Mesothelial cell of epicardium (in vitro differentiated cells): ENCODE measurements around the gene HPCAL1. TPM values are rescaled to one million over a fixed set of nuclear protein-coding genes. Genes with fewer than 3 reads are reported as not detected.

Experiments
- DNase-seq, 2 experiments: peaks; one replicate each; pipeline ENCODE4 v3.0.0; 2021; ENCODE audit warnings: low spot score in 2 of 2; ENCODE audit not compliant: unreplicated experiment in 2 of 2
- H3K27ac Mint-ChIP-seq: 2 replicates; pipeline ENCODE4 v1.8.0; 2021; ENCODE audit warnings: mixed read lengths
- H3K27me3 Mint-ChIP-seq: 2 replicates; pipeline ENCODE4 v1.8.0; 2021; ENCODE audit warnings: low read depth, mixed read lengths
- H3K36me3 Mint-ChIP-seq: 2 replicates; pipeline ENCODE4 v1.8.0; 2021; ENCODE audit warnings: mixed read lengths
- H3K4me1 Mint-ChIP-seq: 2 replicates; pipeline ENCODE4 v1.8.0; 2021; ENCODE audit warnings: mixed read lengths
- H3K4me3 Mint-ChIP-seq: 2 replicates; pipeline ENCODE4 v1.8.0; 2021; ENCODE audit warnings: mild to moderate bottlenecking, moderate library complexity, mixed read lengths
- H3K9me3 Mint-ChIP-seq: 2 replicates; pipeline ENCODE4 v1.8.0; 2021; ENCODE audit warnings: mixed read lengths
- total RNA-seq: library from RNA; stranded (reverse); gene quantifications from 3 replicates; pipeline ENCODE4 v1.2.1, GENCODE V29; 2021
- TF ChIP-seq, protein P1 (sequence below): fragments of 200-600 bp; sonication (generic); IDR thresholded peaks from one replicate; pipeline ENCODE4 v1.5.0; 2021; ENCODE audit warnings: antibody characterized with exemption; ENCODE audit not compliant: unreplicated experiment

HPCAL1 gene
- total RNA-seq, 1 donor from 2014 or later, result 17.5 TPM

DNA sequence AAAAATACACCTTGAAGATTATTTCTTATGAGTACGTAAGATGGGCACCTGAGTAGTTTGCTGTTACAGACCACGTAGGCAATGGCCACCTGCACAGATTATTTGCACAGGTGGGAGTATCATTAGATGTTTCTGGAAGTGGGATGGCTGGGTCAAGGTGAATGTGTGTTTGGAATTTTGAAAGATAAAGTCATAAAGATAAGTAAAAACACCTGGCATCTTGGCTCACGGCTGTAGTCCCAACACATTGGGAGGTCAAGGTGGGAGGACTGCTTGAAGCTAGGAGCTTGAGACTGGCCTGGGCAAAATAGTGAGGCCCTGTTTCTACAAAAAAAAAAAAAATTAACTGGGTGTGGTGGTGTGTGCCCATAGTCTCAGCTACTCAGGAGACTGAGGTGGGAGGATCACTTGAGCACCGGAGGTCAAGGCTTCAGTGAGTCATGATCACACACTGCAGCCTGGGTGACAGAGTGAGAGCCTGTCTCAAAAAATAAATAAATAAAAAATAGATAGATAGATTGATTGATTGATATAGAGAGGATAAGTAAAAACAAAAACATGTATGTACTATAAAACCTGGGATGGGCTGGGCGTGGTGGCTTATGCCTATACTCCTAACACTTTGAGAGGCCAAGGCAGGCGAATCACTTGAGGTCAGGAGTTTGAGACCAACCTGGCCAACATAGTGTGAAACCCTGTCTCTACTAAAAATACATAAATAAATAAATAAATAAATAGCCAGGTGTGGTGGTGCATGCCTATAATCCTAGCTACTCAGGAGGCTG lies 115.0 kb downstream of the HPCAL1 start:
- Mint-ChIP-seq H3K27me3 (no peaks in the 10 kb centered on the region), H3K4me3 (no peak overlapping the region), H3K4me1 (peaks cover 6% of the 10 kb centered on the region), H3K9me3 (no peaks in the 10 kb centered on the region), H3K36me3 (peaks cover 3% of the 10 kb centered on the region), H3K27ac (no peak overlapping the region)
- TF ChIP-seq, protein P1, sequence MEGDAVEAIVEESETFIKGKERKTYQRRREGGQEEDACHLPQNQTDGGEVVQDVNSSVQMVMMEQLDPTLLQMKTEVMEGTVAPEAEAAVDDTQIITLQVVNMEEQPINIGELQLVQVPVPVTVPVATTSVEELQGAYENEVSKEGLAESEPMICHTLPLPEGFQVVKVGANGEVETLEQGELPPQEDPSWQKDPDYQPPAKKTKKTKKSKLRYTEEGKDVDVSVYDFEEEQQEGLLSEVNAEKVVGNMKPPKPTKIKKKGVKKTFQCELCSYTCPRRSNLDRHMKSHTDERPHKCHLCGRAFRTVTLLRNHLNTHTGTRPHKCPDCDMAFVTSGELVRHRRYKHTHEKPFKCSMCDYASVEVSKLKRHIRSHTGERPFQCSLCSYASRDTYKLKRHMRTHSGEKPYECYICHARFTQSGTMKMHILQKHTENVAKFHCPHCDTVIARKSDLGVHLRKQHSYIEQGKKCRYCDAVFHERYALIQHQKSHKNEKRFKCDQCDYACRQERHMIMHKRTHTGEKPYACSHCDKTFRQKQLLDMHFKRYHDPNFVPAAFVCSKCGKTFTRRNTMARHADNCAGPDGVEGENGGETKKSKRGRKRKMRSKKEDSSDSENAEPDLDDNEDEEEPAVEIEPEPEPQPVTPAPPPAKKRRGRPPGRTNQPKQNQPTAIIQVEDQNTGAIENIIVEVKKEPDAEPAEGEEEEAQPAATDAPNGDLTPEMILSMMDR, result no peak
- no peak for DNase-seq

DNA sequence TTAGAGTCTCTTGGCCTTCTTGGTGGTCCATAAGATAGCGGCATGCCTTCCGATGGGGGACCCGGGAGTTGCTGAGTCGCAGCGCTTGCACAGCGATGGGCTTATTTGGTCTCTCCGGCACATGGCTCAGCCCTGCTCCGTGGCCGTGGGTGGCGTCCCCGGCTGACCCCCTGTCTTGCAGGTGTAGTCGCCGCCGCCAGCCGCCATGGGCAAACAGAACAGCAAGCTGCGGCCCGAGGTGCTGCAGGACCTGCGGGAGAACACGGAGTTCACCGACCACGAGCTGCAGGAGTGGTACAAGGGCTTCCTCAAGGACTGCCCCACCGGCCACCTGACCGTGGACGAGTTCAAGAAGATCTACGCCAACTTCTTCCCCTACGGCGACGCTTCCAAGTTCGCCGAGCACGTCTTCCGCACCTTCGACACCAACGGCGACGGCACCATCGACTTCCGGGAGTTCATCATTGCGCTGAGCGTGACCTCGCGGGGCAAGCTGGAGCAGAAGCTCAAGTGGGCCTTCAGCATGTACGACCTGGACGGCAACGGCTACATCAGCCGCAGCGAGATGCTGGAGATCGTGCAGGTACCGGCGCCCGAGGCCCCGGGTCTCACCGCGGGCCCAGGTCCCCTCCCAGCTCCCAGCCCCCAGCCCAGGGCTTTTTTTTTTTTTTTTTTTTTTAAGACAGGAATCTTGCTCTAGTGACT lies 117.0 kb downstream of the HPCAL1 start:
- Mint-ChIP-seq H3K4me3 (no peak overlapping the region), H3K36me3 (peaks cover 2% of the 10 kb centered on the region), H3K4me1 (peaks cover 9% of the 10 kb centered on the region), H3K9me3 (no peaks in the 10 kb centered on the region), H3K27ac (no peak overlapping the region), H3K27me3 (no peaks in the 10 kb centered on the region)
- TF ChIP-seq, protein P1, result no peak
- no peak for DNase-seq

DNA sequence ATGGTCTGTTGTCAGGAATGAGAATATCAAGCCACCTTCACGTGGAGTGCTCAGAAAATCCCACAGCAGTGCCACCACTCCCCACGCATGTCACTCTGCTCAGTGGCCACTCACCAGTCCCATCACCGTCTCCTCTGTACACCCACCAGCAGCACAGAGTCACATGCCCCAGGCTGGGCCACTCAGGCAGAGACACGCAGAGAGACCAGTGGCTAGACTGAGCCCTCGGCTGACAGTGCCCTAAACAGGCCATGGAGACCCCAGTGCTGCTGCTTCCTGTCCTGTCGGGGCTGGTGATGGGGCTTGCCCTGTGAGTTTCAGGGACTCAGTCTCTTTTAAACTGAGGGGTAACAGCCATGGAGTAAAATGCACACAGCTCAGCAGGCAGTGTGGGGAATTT lies 119.5 kb downstream of the HPCAL1 start:
- H3K36me3 Mint-ChIP-seq, result peaks cover 3% of the 10 kb centered on the region
- TF ChIP-seq, protein P1, result no peak
- no peaks in the 10 kb centered on the region for H3K27me3 Mint-ChIP-seq
- H3K27ac Mint-ChIP-seq, result no peak overlapping the region
- no peak for DNase-seq
- H3K4me3 Mint-ChIP-seq, result no peak overlapping the region
- H3K9me3 Mint-ChIP-seq, result no peaks in the 10 kb centered on the region
- H3K4me1 Mint-ChIP-seq, result peaks cover 9% of the 10 kb centered on the region

DNA sequence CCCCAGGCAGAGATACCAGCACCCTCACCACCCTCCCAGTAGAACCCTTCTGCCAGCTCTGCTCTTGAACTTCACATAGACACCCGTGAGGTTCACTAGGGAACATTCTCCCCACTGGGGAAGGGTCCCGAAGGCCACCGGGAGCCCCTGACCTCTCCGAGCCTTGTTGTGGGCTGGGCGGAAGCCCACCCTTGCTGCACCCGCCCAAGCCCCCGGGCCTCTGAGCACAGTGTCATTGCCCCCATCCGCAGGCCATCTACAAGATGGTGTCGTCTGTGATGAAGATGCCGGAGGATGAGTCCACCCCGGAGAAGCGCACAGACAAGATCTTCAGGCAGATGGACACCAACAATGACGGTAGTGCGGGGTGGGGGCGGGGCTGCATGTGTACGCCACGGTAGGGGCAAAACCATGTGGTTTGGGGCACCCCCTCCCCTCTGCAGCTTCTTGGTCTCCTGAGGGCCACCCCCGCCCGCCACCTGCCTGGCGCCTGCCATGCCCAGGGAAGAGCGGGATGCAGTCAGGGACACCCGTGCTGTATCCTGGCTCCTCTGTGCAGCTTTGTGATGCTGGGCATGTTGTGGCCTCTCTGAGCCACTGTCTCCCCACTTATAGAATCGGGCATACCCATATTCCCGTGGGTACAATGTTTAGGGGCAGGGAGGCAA lies 120.2 kb downstream of the HPCAL1 start:
- TF ChIP-seq, protein P1, result no peak
- H3K27me3 Mint-ChIP-seq, result no peaks in the 10 kb centered on the region
- peaks cover 6% of the 10 kb centered on the region for H3K36me3 Mint-ChIP-seq
- no peaks in the 10 kb centered on the region for H3K9me3 Mint-ChIP-seq
- DNase-seq, result no peak
- peaks cover 12% of the 10 kb centered on the region for H3K4me1 Mint-ChIP-seq
- H3K4me3 Mint-ChIP-seq, result no peak overlapping the region
- no peak overlapping the region for H3K27ac Mint-ChIP-seq

DNA sequence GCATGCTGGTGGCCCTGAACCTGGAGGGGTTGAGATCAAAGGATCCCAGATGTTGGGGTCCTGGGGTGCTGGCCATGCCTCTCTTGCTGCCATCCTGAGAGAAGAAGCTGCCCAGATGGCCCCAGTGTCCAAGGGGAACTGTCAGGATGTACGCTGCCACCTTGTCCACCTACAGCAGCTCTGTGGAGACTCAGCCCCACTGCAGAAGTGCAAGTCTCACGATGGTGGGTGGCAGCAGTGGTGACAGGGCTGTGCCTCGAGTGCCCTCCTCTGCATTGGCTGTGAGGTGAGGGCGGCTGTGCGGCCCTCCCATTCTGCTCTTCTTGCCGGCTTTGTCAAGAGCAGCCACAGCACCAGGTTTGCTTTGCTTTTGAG lies 120.7 kb downstream of the HPCAL1 start:
- no peak for DNase-seq
- Mint-ChIP-seq H3K27ac (no peak overlapping the region), H3K4me3 (no peak overlapping the region), H3K36me3 (peaks cover 6% of the 10 kb centered on the region), H3K4me1 (peaks cover 11% of the 10 kb centered on the region), H3K9me3 (no peaks in the 10 kb centered on the region), H3K27me3 (no peaks in the 10 kb centered on the region)
- TF ChIP-seq, protein P1, result no peak
